CD4-positive, alpha-beta T cell treated with Interleukin-2 at 100 ng/mL for 4 hours (primary cell): ENCODE measurements around the gene DNAJC13.
"Not testable (repeated sequence)": the region's sequence is repeated elsewhere in the genome, so short reads cannot be mapped to it uniquely, and the experiment has no call there.

Experiments used
- DNase-seq: peaks from one replicate; pipeline ENCODE4 v3.0.0-alpha.2; 2020; ENCODE audit warnings: low spot score

The DNAJC13 gene

DNA sequence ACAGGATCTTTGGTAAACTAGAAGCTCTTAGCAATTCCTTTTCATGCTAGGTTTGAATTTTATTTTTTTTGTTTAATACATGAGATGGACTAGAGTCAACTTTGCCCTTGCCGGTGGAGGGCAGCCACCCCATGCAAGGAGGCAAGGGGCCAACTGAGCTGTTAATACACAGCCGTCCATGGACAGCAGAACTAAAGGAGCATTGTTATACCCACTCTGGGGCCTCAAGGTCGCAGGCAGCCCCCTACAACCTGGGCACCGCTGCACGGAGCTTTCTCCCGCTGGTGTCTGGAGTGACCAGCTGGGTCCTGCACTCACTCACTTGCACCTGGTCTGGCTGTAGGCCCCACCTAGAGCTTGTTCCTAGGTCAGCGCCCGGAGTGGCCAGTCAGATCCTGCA lies 131.9 kb downstream of the DNAJC13 start:
- DNase-seq, result no peak

- no peak for DNase-seq
These were observed 132.7 kb downstream of the DNAJC13 start for GRCh38 chr3:132549890-132550578.

GRCh38 chr3:132550579-132551305 lies 133.4 kb downstream of the DNAJC13 start:
- DNase-seq, result no peak

DNA sequence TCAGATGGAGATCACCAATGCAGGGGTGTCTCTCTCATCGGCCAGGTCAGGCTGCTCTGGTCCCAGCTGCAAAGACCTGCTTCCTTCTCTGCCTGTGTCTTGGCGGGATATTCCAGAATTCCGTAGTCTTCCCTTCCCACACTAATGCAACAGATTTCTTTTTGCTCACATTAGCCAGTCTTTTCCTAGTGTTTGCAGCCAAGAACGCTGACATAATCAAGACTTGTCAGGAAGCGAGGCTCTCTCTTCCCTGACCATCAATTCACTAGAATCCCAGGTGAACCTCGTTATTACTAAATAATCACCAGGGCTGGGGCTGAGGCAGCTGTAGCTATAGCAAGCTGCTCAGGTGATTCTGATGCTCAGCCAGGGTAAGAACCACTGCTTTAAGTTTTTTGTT lies 136.5 kb downstream of the DNAJC13 start:
- no peak for DNase-seq

- no peak for DNase-seq
These were observed 137.1 kb downstream of the DNAJC13 start for GRCh38 chr3:132554437-132554836.

DNA sequence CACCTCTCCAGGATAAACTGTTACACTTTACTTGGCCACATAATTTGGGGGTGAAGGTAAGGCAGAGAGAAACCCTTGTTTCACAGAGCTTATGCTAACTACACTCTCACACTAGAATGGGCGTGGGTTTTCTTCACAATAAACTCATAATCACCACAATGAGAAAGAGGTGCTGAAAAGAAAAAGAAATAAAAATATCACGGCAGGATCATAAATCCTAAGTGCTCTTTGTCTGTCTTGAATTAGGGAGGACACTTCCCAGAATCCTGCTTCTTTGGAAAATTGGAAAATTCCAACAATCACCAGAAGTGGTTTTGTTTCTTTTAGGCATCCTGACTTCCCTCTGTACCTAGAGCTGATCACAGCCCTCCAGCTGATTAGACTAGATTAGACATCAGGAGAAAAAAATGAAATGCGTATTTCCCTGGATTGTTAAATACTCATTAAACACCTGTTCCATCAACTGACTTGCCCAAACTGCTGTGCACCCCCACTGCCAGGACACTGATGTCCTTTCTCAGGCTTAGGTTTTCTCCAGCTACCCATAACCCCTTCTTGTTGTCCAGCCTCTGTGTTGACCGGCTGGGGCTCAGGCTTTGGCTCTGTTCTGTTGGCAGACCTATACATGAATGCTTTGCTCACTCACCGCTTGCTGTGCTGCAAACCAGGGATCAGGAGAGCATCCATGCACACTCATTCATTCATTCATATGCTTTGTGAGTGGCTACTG lies 138.2 kb downstream of the DNAJC13 start:
- no peak for DNase-seq

GRCh38 chr3:132556036-132556386 lies 138.7 kb downstream of the DNAJC13 start:
- DNase-seq, result not testable (repeated sequence)

DNA sequence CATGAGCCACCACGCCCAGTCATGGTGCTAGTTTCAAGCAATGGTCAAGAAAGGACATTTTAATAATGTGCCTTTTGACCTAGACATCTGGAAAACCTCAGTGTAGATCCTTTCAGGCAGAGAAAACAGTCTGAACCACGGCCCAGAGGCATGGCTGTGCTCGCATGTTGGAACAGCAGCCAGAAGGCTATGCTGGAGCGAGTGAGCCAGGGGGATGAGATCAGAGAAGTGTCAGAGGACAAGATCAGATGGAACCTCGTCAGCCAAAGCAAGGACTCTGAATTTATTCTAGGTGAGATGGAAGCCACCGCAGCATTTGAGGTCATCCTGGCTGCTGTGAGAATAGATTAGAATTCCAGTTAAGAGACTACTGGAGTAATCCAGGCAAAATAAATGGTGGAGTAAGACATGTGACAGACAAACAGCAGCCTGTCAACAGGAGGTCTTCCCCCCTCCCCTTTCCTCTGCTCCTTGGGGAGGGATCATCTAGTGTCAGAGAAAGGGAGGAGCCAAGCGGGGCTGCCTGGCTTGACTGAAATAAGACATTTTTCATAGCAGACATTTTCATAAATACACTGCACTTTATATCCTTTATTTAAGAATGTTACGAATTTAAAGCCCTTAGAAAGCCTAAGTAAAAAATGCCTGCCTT lies 139.3 kb downstream of the DNAJC13 start:
- DNase-seq, result no peak

GRCh38 chr3:132561003-132561402 lies 143.7 kb downstream of the DNAJC13 start:
- DNase-seq, result no peak

- no peak for DNase-seq
These were observed 146.2 kb downstream of the DNAJC13 start for GRCh38 chr3:132563420-132564069.

- DNase-seq, result no peak
These were observed 146.8 kb downstream of the DNAJC13 start for GRCh38 chr3:132564070-132564465.

- no peak for DNase-seq
These were observed 151.1 kb downstream of the DNAJC13 start for GRCh38 chr3:132568422-132568821.

- DNase-seq, result no peak
These were observed 151.9 kb downstream of the DNAJC13 start for GRCh38 chr3:132569153-132569552.

- no peak for DNase-seq
These were observed 152.3 kb downstream of the DNAJC13 start for GRCh38 chr3:132569580-132569979.

DNA sequence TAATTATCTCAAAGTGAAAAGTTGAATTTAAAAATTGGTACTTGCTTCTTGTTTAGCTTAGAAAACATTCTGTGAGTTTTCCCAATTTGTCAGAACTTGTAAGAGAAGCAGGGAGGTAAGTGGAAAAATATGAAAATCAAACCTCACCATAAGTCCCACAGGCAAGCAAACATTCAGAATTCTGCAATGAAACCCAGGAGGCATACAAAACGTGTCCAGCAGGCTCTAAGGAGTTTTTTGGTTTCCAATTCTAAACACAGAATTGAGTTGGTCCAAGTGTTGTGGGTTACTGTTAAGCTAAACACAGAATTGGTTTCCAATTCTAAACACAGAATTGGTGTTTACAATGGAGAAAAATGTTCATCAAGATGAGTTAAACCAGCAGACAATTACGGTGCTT lies 152.7 kb downstream of the DNAJC13 start:
- DNase-seq, result no peak

GRCh38 chr3:132573797-132574211 lies 156.5 kb downstream of the DNAJC13 start:
- no peak for DNase-seq

GRCh38 chr3:132587401-132587800 lies 170.1 kb downstream of the DNAJC13 start:
- no peak for DNase-seq
